ENCODE data around the gene CTSW. TPM values are rescaled to one million over a fixed set of nuclear protein-coding genes. Genes with fewer than 3 reads are reported as not detected.

The CTSW gene, protein sequence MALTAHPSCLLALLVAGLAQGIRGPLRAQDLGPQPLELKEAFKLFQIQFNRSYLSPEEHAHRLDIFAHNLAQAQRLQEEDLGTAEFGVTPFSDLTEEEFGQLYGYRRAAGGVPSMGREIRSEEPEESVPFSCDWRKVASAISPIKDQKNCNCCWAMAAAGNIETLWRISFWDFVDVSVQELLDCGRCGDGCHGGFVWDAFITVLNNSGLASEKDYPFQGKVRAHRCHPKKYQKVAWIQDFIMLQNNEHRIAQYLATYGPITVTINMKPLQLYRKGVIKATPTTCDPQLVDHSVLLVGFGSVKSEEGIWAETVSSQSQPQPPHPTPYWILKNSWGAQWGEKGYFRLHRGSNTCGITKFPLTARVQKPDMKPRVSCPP
- 2.4 TPM in 1 of 2 replicates, not detected in the other for total RNA-seq

GRCh38 chr11:65879617-65880016 lies at the start of gene CTSW:
CTSW (plus strand) TSS chr11:65879837; CDS start chr11:65879855, 18 bp downstream.

GRCh38 chr11:65833297-65834030 lies 46.2 kb upstream of the CTSW start, which contains the start of gene SNX32:
SNX32 (plus strand) TSS chr11:65833963; CDS start chr11:65834066, 103 bp downstream.

GRCh38 chr11:65857853-65858680 lies 21.6 kb upstream of the CTSW start, which contains the start of gene CFL1:
CFL1 (minus strand) TSS chr11:65858180; CDS start chr11:65858099, 81 bp downstream.

GRCh38 chr11:65860278-65861164 lies 19.1 kb upstream of the CTSW start, which contains the start of gene MUS81:
MUS81 (plus strand) TSS chr11:65860433; CDS start chr11:65860754, 321 bp downstream.

DNA sequence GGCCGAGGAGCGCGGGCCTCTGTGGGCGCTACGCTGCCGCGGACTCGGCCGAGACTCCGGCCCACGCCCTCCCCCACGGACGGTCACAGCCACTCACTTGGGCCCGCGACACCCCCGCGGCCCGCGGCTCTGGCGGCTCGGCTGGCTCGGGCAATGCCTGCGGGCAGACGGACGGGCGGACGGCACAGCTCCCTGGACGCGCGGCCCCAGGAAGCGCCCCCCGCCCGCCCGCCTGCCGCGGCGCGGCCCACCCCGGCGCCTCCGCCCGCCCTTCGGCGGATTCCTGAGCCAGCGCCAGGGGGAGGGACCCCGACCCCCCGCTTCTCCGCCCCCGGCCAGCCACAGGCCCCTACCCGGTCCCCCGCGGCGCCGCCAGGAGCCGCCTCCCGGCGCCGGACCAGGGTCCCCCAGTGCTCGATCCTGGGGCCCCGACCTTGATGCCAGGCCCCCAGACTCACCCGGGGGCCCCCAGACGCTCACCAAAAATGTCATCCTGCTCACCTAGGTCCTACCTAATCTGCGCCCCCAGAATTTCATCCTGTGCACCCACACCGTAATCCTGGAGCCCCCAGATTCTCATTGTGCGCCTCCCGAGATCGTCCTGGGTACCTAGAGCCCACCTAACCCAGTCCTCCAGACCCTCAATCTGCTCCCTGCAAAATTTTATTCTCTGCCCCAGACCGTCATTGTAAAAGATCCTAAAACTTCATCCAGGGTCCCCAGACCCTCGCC lies 6.9 kb upstream of the CTSW start, which contains the start of gene EFEMP2:
EFEMP2 (minus strand) TSS at position 215 of the 732 bp plus-strand sequence. CDS start 446 bp downstream, outside the sequence.

DNA sequence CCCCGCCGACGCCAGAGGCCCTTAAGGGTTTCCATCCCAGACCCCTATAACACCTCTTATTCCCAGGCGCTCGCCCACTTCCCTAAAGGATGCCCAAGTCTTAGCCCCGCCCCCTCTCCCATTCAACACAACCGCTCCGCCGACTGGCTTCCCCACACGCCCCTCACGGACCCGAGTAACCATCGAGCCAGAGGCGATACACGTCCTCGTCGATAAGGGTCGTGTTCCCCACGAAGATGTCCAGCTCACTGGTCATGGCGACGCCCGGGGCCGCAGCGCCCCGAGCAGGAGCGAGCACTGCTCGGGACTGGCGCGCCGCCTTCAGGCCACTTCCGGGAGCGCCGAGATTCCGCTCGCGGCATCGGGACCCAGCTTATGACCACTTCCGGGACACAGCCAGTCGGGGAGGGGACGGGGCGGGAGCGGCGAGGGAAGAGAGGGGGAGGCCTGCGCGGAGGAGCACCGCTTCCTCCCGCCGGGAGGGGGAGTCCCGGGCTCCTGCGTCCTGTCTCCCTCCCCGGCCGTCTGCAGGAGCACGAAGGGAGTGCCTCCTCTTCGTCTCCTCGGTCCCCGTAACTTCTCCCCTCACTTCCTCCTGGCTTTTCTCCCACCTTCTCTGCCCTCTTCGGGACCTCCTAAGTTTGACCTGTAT lies 8.7 kb downstream of the CTSW start, which contains the start of gene FIBP:
FIBP (minus strand) TSS at position 309 of the 652 bp plus-strand sequence; CDS start at position 256, 53 bp downstream.

GRCh38 chr11:65890324-65891218 lies 10.9 kb downstream of the CTSW start, which contains the start of gene CCDC85B:
CCDC85B (plus strand) TSS chr11:65890673; CDS start chr11:65890784, 111 bp downstream.

GRCh38 chr11:65900125-65900898 lies 20.7 kb downstream of the CTSW start, which contains the start of gene FOSL1:
FOSL1 (minus strand) TSS chr11:65900388; CDS start chr11:65900339, 49 bp downstream.

GRCh38 chr11:65918211-65919140 lies 38.8 kb downstream of the CTSW start, which contains the start of gene C11orf68:
C11orf68 (minus strand) TSS chr11:65919062; CDS start chr11:65919031, 31 bp downstream.

GRCh38 chr11:65919141-65919572 lies 39.5 kb downstream of the CTSW start, which contains the start of gene DRAP1:
DRAP1 (plus strand) TSS chr11:65919426; CDS start chr11:65919502, 76 bp downstream.

Other genes starting within 250 kb of the CTSW start
- gene SIPA1, start 241.7 kb upstream of the CTSW start, total RNA-seq = 15.2 and 18.5 TPM in 2 replicates
- 34.2 and 35.8 TPM in 2 replicates for gene RELA, start 216.9 kb upstream of the CTSW start, total RNA-seq
- 28.4 and 32.0 TPM in 2 replicates for gene KAT5, start 167.6 kb upstream of the CTSW start, total RNA-seq
- gene RNASEH2C, start 159.0 kb upstream of the CTSW start, total RNA-seq = 90.9 and 134 TPM in 2 replicates
- 11.8 and 12.2 TPM in 2 replicates for gene AP5B1, start 98.9 kb upstream of the CTSW start, total RNA-seq
- not detected in 2 replicates for gene OVOL1, start 92.8 kb upstream of the CTSW start, total RNA-seq
- gene SNX32, start 45.9 kb upstream of the CTSW start, total RNA-seq = 3.4 and 3.9 TPM in 2 replicates
- gene CFL1, start 21.7 kb upstream of the CTSW start, total RNA-seq = 687 and 730 TPM in 2 replicates
- 16.9 and 27.2 TPM in 2 replicates for gene MUS81, start 19.4 kb upstream of the CTSW start, total RNA-seq
- 164 and 229 TPM in 2 replicates for gene EFEMP2, start 7.0 kb upstream of the CTSW start, total RNA-seq
- gene FIBP, start 8.6 kb downstream of the CTSW start, total RNA-seq = 104 and 109 TPM in 2 replicates
- 122 and 131 TPM in 2 replicates for gene CCDC85B, start 10.8 kb downstream of the CTSW start, total RNA-seq
- 19.4 and 22.3 TPM in 2 replicates for gene FOSL1, start 20.6 kb downstream of the CTSW start, total RNA-seq
- 22.6 and 30.1 TPM in 2 replicates for gene C11orf68, start 39.2 kb downstream of the CTSW start, total RNA-seq
- 145 and 147 TPM in 2 replicates for gene DRAP1, start 39.6 kb downstream of the CTSW start, total RNA-seq
- gene TSGA10IP, start 65.6 kb downstream of the CTSW start, total RNA-seq = not detected in 2 replicates
- 47.9 and 101 TPM in 2 replicates for gene SART1, start 81.9 kb downstream of the CTSW start, total RNA-seq
- 20.5 and 21.6 TPM in 2 replicates for gene EIF1AD, start 122.3 kb downstream of the CTSW start, total RNA-seq
- gene BANF1, start 122.7 kb downstream of the CTSW start, total RNA-seq = 56.4 and 64.6 TPM in 2 replicates
- gene CST6, start 132.2 kb downstream of the CTSW start, total RNA-seq = 0.20 and 0.87 TPM in 2 replicates
- gene CATSPER1, start 146.6 kb downstream of the CTSW start, total RNA-seq = not detected in 2 replicates
- not detected in 2 replicates for gene GAL3ST3, start 169.3 kb downstream of the CTSW start, total RNA-seq
- gene SF3B2, start 172.5 kb downstream of the CTSW start, total RNA-seq = 109 and 119 TPM in 2 replicates
- 45.5 and 51.7 TPM in 2 replicates for gene PACS1, start 190.4 kb downstream of the CTSW start, total RNA-seq